IMR-90 (cell line): ENCODE measurements around the gene MOB4. TPM values are rescaled to one million over a fixed set of nuclear protein-coding genes. Genes with fewer than 3 reads are reported as not detected.

Experiments used
- ATAC-seq: fragments of 200-7000 bp; cut with Tn5 transposase; 2 replicates; pipeline ENCODE4 v1.9.1; 2020; ENCODE audit warnings: low read depth, mild to moderate bottlenecking, moderate library complexity
- BruUV-seq: library from RNA; stranded (reverse); fragments of 400-500 nt; replicated peaks from 2 replicates; lab custom pipeline; 2021; lab: Mats Ljungman, UMichigan
- CTCF ChIA-PET: fragments of 300-600 bp; formaldehyde crosslinking; extraction: SDS; loops from one replicate; lab custom pipeline; 2021; ENCODE audit warnings: antibody characterized with exemption; lab: Yijun Ruan, JAX
- POLR2A ChIA-PET: fragments of 300-600 bp; sonication (Branson Sonifier 250); formaldehyde crosslinking; loops from one replicate; lab custom pipeline; 2022; ENCODE audit warnings: antibody characterized with exemption; ENCODE audit not compliant: unreplicated experiment; lab: Charles Lee
- DNase-seq: peaks from one replicate; pipeline ENCODE4 v3.0.0; 2013
- H2AFZ ChIP-seq: replicated peaks from 2 replicates; pipeline ENCODE3; 2013; ENCODE audit warnings: low read length, mild to moderate bottlenecking; ENCODE audit not compliant: poor library complexity
- H2AK5ac ChIP-seq: 2 replicates; pipeline ENCODE4 v1.6.1; 2013; ENCODE audit warnings: low read depth, low read length, inconsistent platforms
- H2AK9ac ChIP-seq: replicated peaks from 2 replicates; pipeline ENCODE3; 2013; ENCODE audit warnings: mild to moderate bottlenecking, low read depth, low read length, moderate library complexity; ENCODE audit not compliant: poor library complexity
- H2BK120ac ChIP-seq: 2 replicates; pipeline ENCODE4 v1.6.1; 2013; ENCODE audit warnings: low read depth, low read length, inconsistent platforms
- H2BK15ac ChIP-seq: 3 replicates; pipeline ENCODE4 v1.6.1; 2013; ENCODE audit warnings: low read depth, low read length, inconsistent platforms
- H2BK20ac ChIP-seq: 2 replicates; pipeline ENCODE4 v1.6.1; 2013; ENCODE audit warnings: low read depth, mild to moderate bottlenecking, inconsistent platforms, low read length, moderate library complexity
- H2BK5ac ChIP-seq: 2 replicates; pipeline ENCODE4 v1.6.1; 2013; ENCODE audit warnings: mild to moderate bottlenecking, low read depth, low read length, inconsistent platforms; ENCODE audit not compliant: poor library complexity, severe bottlenecking
- H3K14ac ChIP-seq: replicated peaks from 2 replicates; pipeline ENCODE4 v1.6.1; 2013; ENCODE audit warnings: low read depth, low read length, inconsistent platforms
- H3K18ac ChIP-seq: 2 replicates; pipeline ENCODE4 v1.6.1; 2013; ENCODE audit warnings: low read depth, low read length, control low read depth
- H3K23ac ChIP-seq: 2 replicates; pipeline ENCODE4 v1.6.1; 2013; ENCODE audit warnings: low read depth, low read length, inconsistent platforms
- H3K27ac ChIP-seq: 2 replicates; pipeline ENCODE4 v1.5.1; 2013; ENCODE audit warnings: mild to moderate bottlenecking, control low read depth, low read length; ENCODE audit not compliant: insufficient read depth
- H3K27me3 ChIP-seq: 2 replicates; pipeline ENCODE4 v1.6.1; 2013; ENCODE audit warnings: low read length; ENCODE audit not compliant: control insufficient read depth, insufficient read depth
- H3K36me3 ChIP-seq: 2 replicates; pipeline ENCODE4 v1.6.1; 2013; ENCODE audit warnings: low read length, mixed read lengths; ENCODE audit not compliant: control insufficient read depth, insufficient read depth
- H3K4ac ChIP-seq: 2 replicates; pipeline ENCODE4 v1.6.1; 2013; ENCODE audit warnings: low read depth, low read length, inconsistent platforms
- H3K4me1 ChIP-seq: 2 replicates; pipeline ENCODE4 v1.6.1; 2013; ENCODE audit warnings: low read length, mixed read lengths; ENCODE audit not compliant: control insufficient read depth, insufficient read depth
- H3K4me2 ChIP-seq: 2 replicates; pipeline ENCODE4 v1.6.1; 2013; ENCODE audit warnings: low read depth, mild to moderate bottlenecking, control low read depth, low read length, moderate library complexity
- H3K4me3 ChIP-seq: 2 replicates; pipeline ENCODE4 v1.5.1; 2013; ENCODE audit warnings: low read depth, mild to moderate bottlenecking, control low read depth, low read length, moderate library complexity; ENCODE audit not compliant: insufficient read depth
- H3K56ac ChIP-seq: 2 replicates; pipeline ENCODE4 v1.6.1; 2013; ENCODE audit warnings: low read length, inconsistent platforms; ENCODE audit not compliant: insufficient read depth; ENCODE audit errors: extremely low read depth
- H3K79me1 ChIP-seq, 2 experiments: 2 replicates each; pipeline ENCODE4 v1.6.1; 2013; ENCODE audit warnings: low read length in 2 of 2, inconsistent platforms in 1 of 2, low read depth in 1 of 2
- H3K9ac ChIP-seq: 2 replicates; pipeline ENCODE4 v1.6.1; 2013; ENCODE audit warnings: low read depth, low read length, control low read depth
- H3K9me1 ChIP-seq: 2 replicates; pipeline ENCODE4 v1.6.1; 2013; ENCODE audit warnings: low read length, inconsistent platforms; ENCODE audit not compliant: insufficient read depth
- H3K9me3 ChIP-seq: 2 replicates; pipeline ENCODE4 v1.6.1; 2013; ENCODE audit warnings: low read length; ENCODE audit not compliant: control insufficient read depth, insufficient read depth
- H4K20me1 ChIP-seq: 2 replicates; pipeline ENCODE4 v1.6.1; 2013; ENCODE audit warnings: low read length, inconsistent platforms; ENCODE audit not compliant: insufficient read depth
- H4K5ac ChIP-seq: 2 replicates; pipeline ENCODE4 v1.6.1; 2013; ENCODE audit warnings: mild to moderate bottlenecking, low read depth, low read length, control low read depth
- H4K8ac ChIP-seq, 2 experiments: 2 replicates each; pipeline ENCODE4 v1.6.1; 2013; ENCODE audit warnings: low read depth in 2 of 2, low read length in 2 of 2, control low read depth in 1 of 2, inconsistent platforms in 1 of 2
- H4K91ac ChIP-seq: 2 replicates; pipeline ENCODE4 v1.6.1; 2013; ENCODE audit warnings: low read depth, low read length, inconsistent platforms; ENCODE audit not compliant: insufficient read depth
- CEBPB ChIP-seq: IDR thresholded peaks from 2 replicates; pipeline ENCODE4 v1.6.1; 2012; ENCODE audit warnings: low read depth, low read length, improper control_type of control experiment
- CTCF ChIP-seq: conservative IDR thresholded peaks from 2 replicates; pipeline ENCODE4 v1.5.1; 2012; ENCODE audit warnings: mild to moderate bottlenecking, low read depth, low read length, improper control_type of control experiment
- MAFK ChIP-seq: IDR thresholded peaks from 2 replicates; pipeline ENCODE4 v1.6.1; 2012; ENCODE audit warnings: low read depth, low read length, improper control_type of control experiment
- NFE2L2 ChIP-seq: fragments of 150-350 bp; IDR thresholded peaks from 2 replicates; pipeline ENCODE4 v1.6.1; 2016; ENCODE audit warnings: low read depth, mild to moderate bottlenecking, low read length
- RAD21 ChIP-seq: IDR thresholded peaks from 2 replicates; pipeline ENCODE4 v1.6.1; 2012; ENCODE audit warnings: low read length, improper control_type of control experiment
- RFX5 ChIP-seq: IDR thresholded peaks from 2 replicates; pipeline ENCODE4 v1.8.0; 2012; ENCODE audit warnings: low read depth, mild to moderate bottlenecking, low read length, moderate library complexity
- SMC3 ChIP-seq: fragments of 150-350 bp; IDR thresholded peaks from 2 replicates; pipeline ENCODE4 v1.6.1; 2016; ENCODE audit warnings: low read depth, mild to moderate bottlenecking, antibody characterized with exemption, low read length, moderate library complexity
- whole genome bisulfite sequencing, 2 experiments: methylation state at CpG; one replicate each; pipeline versions ENCODE4 v1.1.5 to v1.1.7; 2013; ENCODE audit warnings: missing lambda C conversion rate in 2 of 2; ENCODE audit not compliant: insufficient read length in 1 of 2; ENCODE audit errors: extremely low coverage in 2 of 2; 5-methylcytosine and 5-hydroxymethylcytosine counted together
- dilution Hi-C: fragments of 300-500 bp; cut with HindIII; formaldehyde crosslinking; loops from one replicate; pipeline ENCODE4 v1.14.3; 2018; ENCODE audit warnings: low sequenced_read_pairs; ENCODE audit not compliant: unreplicated experiment
- in situ Hi-C: fragments of 300-500 bp; cut with MboI; formaldehyde crosslinking; loops from 3 replicates; pipeline ENCODE4 v1.14.3; 2019; ENCODE audit warnings: low sequenced_read_pairs, inconsistent platforms, mixed read lengths
- intact Hi-C: fragments of 100-400 bp; cut with micrococcal nuclease; formaldehyde crosslinking; loops from 2 replicates; pipeline ENCODE4 v1.10.0; 2022
- polyA plus RNA-seq, 3 experiments: library from polyadenylated mRNA; depleted of rRNA; stranded (reverse); fragments of >200 nt; gene quantifications; 2 replicates each; pipeline ENCODE4 v1.2.3, GENCODE V29; 2012; ENCODE audit warnings: low replicate concordance in 1 of 3
- total RNA-seq: library from RNA; depleted of rRNA; stranded (reverse); fragments of >200 nt; gene quantifications from 2 replicates; pipeline ENCODE4 v1.2.3, GENCODE V29; 2012

The MOB4 gene
- total and polyA plus RNA-seq, 2 of the 4 experiments (the other 2 are of a cell fraction), result 34.8 to 36.0 TPM

DNA sequence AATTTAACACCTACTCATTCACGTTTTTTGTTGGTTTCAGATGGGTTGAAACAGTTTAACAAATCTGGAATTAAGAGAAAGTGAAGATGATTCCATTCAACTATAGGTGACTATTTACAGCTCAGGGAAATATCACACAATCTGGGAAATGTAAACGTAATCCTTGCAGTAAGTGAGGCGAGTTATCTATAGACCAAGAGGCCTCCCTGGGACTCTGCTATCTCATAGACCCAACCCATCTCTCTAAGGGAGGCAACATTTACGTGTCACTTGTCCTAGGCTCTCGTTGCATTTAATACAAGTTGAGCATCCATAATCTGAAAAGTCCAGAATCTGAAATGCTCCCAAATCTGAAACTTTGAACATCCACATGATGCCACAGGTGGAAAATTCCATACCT is 2.0 kb upstream of the MOB4 start:
- BruUV-seq, result no TSS peak
- H3K4me1 ChIP-seq, result peaks cover 4% of the 10 kb centered on the region; the same call in 1 of the 2 replicates
- no peak overlapping the region for H3K9ac ChIP-seq
- intact Hi-C loops (no loop called here), in situ Hi-C loops (loop anchor here (10.0 kb wide), 1 partner anchor 191 kb away; the partner anchor contains the start of gene MARS2), dilution Hi-C loops (no loop called here)
- no peaks in the 10 kb centered on the region for H3K9me3 ChIP-seq
- DNase-seq (no peak), ATAC-seq (no peak)
- H4K91ac ChIP-seq, result no peak overlapping the region
- H2AK5ac ChIP-seq, result no peak overlapping the region
- TF ChIP-seq RFX5 (no peak), CEBPB (no peak), NFE2L2 (no peak), RAD21 (no peak), CTCF (no peak), SMC3 (no peak), MAFK (no peak)
- H3K4me3 ChIP-seq, result no peak overlapping the region
- POLR2A ChIA-PET, result no interaction called here
- H3K27ac ChIP-seq, result no peak overlapping the region
- no peaks in the 10 kb centered on the region for H3K27me3 ChIP-seq
- no peak overlapping the region for H3K56ac ChIP-seq
- 0 out of 2 replicates have a peak, but pooled peaks cover 3% of the 10 kb centered on the region for H3K9me1 ChIP-seq
- H2AFZ ChIP-seq, result no peak overlapping the region
- no peak overlapping the region for H3K4me2 ChIP-seq
- no peak overlapping the region for H2BK15ac ChIP-seq
- no peak overlapping the region for H4K5ac ChIP-seq
- no peak overlapping the region for H3K23ac ChIP-seq
- H2AK9ac ChIP-seq, result no peak overlapping the region
- H2BK20ac ChIP-seq, result no peak overlapping the region
- 0 out of 4 replicates have a peak, but pooled peaks cover 0 to 8% of the 10 kb centered on the region in 2 experiments for H3K79me1 ChIP-seq
- H2BK120ac ChIP-seq, result no peak overlapping the region
- H3K18ac ChIP-seq, result no peak overlapping the region
- no peak overlapping the region for H2BK5ac ChIP-seq
- no peaks in the 10 kb centered on the region for H4K20me1 ChIP-seq
- no peaks in the 10 kb centered on the region for H3K36me3 ChIP-seq
- H3K14ac ChIP-seq, result no peak overlapping the region
- WGBS, 2 experiments, result 100% methylated on average over 2 of the region's 5 CpGs; no CpG with 5 or more reads in 1 of the 2 experiments
- CTCF ChIA-PET, result no interaction called here
- H4K8ac ChIP-seq, result no peak overlapping the region
- no peak overlapping the region for H3K4ac ChIP-seq
